Activated CD8-positive, alpha-beta T cell treated with anti-CD3 and anti-CD28 coated beads for 36 hours (primary cell): ENCODE data around the gene U2AF2. TPM values are rescaled to one million over a fixed set of nuclear protein-coding genes. Genes with fewer than 3 reads are reported as not detected.

Experiments used
- ATAC-seq: fragments of 200-7000 bp; cut with Tn5 transposase; one replicate; pipeline ENCODE4 v1.10.0; 2021; ENCODE audit warnings: mild to moderate bottlenecking, moderate library complexity
- CTCF ChIA-PET: fragments of 350-600 bp; sonication (Branson Sonifier 250); formaldehyde crosslinking; loops from one replicate; lab custom pipeline; 2021; ENCODE audit warnings: antibody characterized with exemption; lab: Charles Lee
- POLR2A ChIA-PET: fragments of 350-600 bp; sonication (Branson Sonifier 250); formaldehyde crosslinking; loops from one replicate; lab custom pipeline; 2021; ENCODE audit warnings: antibody characterized with exemption; lab: Charles Lee
- DNase-seq: peaks from one replicate; pipeline ENCODE4 v3.0.0-alpha.2; 2020
- H3K27ac Mint-ChIP-seq: one replicate; pipeline ENCODE4 v1.8.0; 2021; ENCODE audit warnings: mild to moderate bottlenecking, mixed read lengths
- H3K27me3 Mint-ChIP-seq: one replicate; pipeline ENCODE4 v1.8.0; 2021; ENCODE audit warnings: mixed read lengths
- H3K36me3 Mint-ChIP-seq: one replicate; pipeline ENCODE4 v1.8.0; 2021; ENCODE audit warnings: low read depth, mixed read lengths
- H3K4me1 Mint-ChIP-seq: one replicate; pipeline ENCODE4 v1.8.0; 2021; ENCODE audit warnings: low read depth, mixed read lengths
- H3K4me3 Mint-ChIP-seq: one replicate; pipeline ENCODE4 v1.8.0; 2021; ENCODE audit warnings: mild to moderate bottlenecking, moderate library complexity, mixed read lengths
- H3K9me3 Mint-ChIP-seq: one replicate; pipeline ENCODE4 v1.8.0; 2021; ENCODE audit warnings: mixed read lengths
- intact Hi-C: fragments of 100-400 bp; cut with micrococcal nuclease; formaldehyde crosslinking; loops from one replicate; pipeline ENCODE4 v1.10.0; 2022
- total RNA-seq, 2 experiments: library from RNA; stranded (reverse); gene quantifications; one replicate each; pipeline ENCODE4 v1.2.3, GENCODE V29; 2021
- TF ChIP-seq, protein P1 (sequence below): fragments of 200-600 bp; IDR thresholded peaks from one replicate; pipeline ENCODE4 v1.8.0; 2022; ENCODE audit warnings: antibody characterized with exemption, mild to moderate bottlenecking

Gene U2AF2
- total RNA-seq, 2 experiments from 2014 or later, result 304 to 306 TPM

DNA sequence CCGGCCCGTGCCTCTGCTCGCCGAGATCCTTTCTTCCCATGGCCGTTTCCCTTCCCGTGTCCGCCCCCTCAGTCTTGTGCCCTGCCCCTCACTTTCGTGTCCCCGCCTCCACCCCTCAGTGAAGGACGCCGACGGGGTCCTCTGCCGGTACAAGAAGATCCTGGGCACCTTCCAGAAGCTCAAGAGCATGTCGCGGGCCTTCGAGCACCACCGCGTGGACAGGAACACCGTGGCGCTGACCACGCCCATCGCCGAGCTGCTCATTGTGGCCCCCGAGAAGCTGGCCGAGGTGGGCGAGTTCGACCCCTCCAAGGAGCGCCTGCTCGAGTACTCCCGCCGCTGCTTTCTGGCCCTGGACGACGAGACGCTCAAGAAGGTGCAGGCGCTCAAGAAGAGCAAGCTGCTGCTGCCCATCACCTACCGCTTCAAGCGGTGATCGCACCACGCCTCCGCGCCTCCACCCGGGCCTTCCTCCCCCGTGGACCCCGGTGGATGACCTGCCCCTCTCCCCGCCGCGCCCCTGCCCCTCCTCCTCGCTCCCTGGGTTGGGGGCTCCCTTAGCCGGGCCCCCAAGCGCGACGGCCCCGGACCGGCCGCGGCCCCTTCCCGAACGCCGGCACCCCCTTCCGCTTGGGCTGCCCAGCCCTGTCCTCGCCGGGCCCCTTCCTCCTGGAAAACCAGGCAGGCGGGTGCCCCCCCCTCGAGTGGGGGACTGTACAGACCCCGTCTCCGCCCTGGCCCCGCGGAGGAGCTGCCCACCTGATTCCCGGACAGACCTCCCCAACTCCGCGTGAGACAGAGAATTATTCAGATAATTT is 2.3 kb upstream of the U2AF2 start:
- H3K27me3 Mint-ChIP-seq, result no peaks in the 10 kb centered on the region
- H3K27ac Mint-ChIP-seq, result no peak overlapping the region
- no peak for DNase-seq
- H3K36me3 Mint-ChIP-seq, result peaks cover 37% of the 10 kb centered on the region
- CTCF ChIA-PET, result interaction anchor here (0.8 to 3.4 kb wide), 9 partner anchors 8 to 393 kb away, joined by 3 to 45 read pairs (median 4); partner anchors contain the start of gene ZNF581
- TF ChIP-seq, protein P1, sequence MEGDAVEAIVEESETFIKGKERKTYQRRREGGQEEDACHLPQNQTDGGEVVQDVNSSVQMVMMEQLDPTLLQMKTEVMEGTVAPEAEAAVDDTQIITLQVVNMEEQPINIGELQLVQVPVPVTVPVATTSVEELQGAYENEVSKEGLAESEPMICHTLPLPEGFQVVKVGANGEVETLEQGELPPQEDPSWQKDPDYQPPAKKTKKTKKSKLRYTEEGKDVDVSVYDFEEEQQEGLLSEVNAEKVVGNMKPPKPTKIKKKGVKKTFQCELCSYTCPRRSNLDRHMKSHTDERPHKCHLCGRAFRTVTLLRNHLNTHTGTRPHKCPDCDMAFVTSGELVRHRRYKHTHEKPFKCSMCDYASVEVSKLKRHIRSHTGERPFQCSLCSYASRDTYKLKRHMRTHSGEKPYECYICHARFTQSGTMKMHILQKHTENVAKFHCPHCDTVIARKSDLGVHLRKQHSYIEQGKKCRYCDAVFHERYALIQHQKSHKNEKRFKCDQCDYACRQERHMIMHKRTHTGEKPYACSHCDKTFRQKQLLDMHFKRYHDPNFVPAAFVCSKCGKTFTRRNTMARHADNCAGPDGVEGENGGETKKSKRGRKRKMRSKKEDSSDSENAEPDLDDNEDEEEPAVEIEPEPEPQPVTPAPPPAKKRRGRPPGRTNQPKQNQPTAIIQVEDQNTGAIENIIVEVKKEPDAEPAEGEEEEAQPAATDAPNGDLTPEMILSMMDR, result no peak
- POLR2A ChIA-PET, result interaction anchor here (0.7 to 1.5 kb wide), 6 partner anchors 7 to 167 kb away, joined by 3 to 12 read pairs (median 4); partner anchors contain the start of gene ZNF581
- no peak for ATAC-seq
- H3K4me3 Mint-ChIP-seq, result peak overlapping the region; percentile 98
- H3K9me3 Mint-ChIP-seq, result no peaks in the 10 kb centered on the region
- peaks cover 36% of the 10 kb centered on the region for H3K4me1 Mint-ChIP-seq
- intact Hi-C loops, result loop anchor here (10.0 kb wide), 1 partner anchor 398 kb away; the partner anchor contains the start of gene PPP6R1

DNA sequence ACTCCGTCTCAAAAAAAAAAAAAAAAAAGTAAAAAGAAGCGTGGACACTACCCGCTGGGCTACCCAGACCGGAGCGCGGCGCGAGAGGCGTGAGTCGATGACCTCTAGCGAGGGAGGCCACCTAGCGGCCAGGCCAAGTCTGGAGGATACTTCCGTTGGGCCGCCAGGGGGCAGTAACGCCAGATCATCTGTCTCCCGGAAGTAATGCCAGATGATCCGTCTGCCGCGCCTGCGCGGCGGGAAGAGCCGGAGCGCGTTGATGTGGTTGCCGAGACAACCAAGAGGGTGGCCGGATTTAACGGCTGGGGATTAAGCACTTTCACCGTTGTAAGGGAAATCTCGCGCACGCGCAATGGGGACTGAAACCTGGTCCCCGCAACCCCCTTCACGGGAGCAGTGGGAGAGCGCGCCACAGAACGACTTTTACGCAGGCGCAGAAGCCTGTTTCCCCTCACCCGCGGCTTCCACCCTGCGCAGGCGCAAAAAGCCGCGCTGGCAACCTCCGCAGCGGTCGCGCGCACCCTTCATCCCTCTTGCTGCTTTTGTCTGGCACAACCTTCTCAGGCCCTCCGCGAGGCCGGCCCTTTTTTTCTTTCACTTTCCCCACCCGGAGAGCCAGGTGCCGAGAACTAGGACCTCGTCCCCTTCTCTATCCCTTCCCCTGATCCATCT is 1.0 kb upstream of the U2AF2 start:
- H3K4me3 Mint-ChIP-seq, result peak overlapping the region; percentile 98
- H3K9me3 Mint-ChIP-seq, result no peaks in the 10 kb centered on the region
- peaks cover 40% of the 10 kb centered on the region for H3K36me3 Mint-ChIP-seq
- peak; percentile 97 for DNase-seq
- ChIA-PET POLR2A (interaction anchor here (0.7 to 1.7 kb wide), 8 partner anchors 8 to 27 kb away, joined by 3 to 12 read pairs (median 4); partner anchors contain the start of gene ZNF581), CTCF (interaction anchor here (0.8 to 3.4 kb wide), 17 partner anchors 9 to 394 kb away, joined by 3 to 45 read pairs (median 6); partner anchors contain the start of genes FIZ1, ZNF524, ZNF581 and ZNF865)
- intact Hi-C loops, result loop anchor here (10.0 kb wide), 1 partner anchor 399 kb away; the partner anchor contains the start of gene PPP6R1
- H3K27me3 Mint-ChIP-seq, result no peaks in the 10 kb centered on the region
- TF ChIP-seq, protein P1, result peak; percentile 99
- peak; percentile 45 for ATAC-seq
- H3K27ac Mint-ChIP-seq, result peak overlapping the region; percentile 99
- H3K4me1 Mint-ChIP-seq, result peaks cover 42% of the 10 kb centered on the region

DNA sequence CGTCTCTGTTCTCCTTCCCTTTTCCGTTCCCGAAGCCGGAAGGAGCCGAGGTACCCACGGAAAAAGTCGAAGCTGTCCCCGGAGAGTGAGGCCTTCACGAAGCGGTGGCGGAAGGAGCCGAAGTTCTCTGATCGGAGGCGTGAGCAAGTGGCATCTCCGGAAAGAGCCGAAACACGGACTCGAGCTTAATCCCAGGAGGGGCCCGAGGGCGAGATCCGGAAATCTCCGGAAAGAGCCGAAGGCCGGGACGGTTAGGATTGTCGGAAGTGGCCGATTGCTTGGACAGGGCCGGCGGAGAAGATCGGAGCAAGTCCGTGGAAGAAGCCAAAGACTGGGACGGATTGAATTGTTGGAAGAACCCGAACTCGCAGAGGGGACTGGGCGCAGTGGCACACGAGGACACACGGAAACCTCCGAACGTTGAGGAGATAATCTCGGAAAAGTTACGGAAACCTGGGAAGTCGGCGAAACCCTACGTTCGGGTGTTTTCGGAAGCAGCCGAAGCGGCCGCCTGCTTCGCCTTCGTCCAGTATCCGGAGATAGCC is 440 bp upstream of the U2AF2 start:
- TF ChIP-seq, protein P1, result no peak
- Mint-ChIP-seq H3K27me3 (no peaks in the 10 kb centered on the region), H3K4me1 (peaks cover 39% of the 10 kb centered on the region), H3K4me3 (peak overlapping the region; percentile 98), H3K27ac (peak overlapping the region; percentile 99), H3K9me3 (no peaks in the 10 kb centered on the region), H3K36me3 (peaks cover 41% of the 10 kb centered on the region)
- ATAC-seq (peak; percentile 81), DNase-seq (peak; percentile 100)
- POLR2A ChIA-PET, result interaction anchor here (0.7 to 1.7 kb wide), 7 partner anchors 9 to 270 kb away, joined by 3 to 11 read pairs (median 4); partner anchors contain the start of genes TMEM238 and ZNF581
- CTCF ChIA-PET, result interaction anchor here (0.8 to 3.4 kb wide), 11 partner anchors 9 to 179 kb away, joined by 3 to 45 read pairs (median 7); partner anchors contain the start of genes FIZ1, ZNF524 and ZNF865
- intact Hi-C loops, result loop anchor here (10.0 kb wide), 1 partner anchor 400 kb away; the partner anchor contains the start of gene PPP6R1

DNA sequence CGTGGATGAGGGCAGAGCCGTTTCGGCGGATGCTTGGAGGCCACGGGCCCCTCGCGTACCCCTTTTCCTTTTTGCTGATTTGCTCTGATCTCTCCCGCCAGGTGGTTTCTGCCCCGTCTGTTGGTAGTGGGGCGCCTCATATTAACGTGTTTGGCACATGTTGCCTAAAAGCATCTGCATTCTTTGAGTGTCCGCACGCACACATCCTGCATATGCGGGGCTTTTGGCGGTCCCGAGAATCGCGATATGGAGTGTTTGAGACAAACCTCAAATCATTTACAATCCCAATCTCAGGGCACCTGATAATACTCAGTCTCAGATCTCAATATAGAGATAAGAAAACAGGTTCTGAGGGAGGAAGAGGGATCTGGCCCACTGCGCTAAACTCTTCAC is 809 bp downstream of the U2AF2 start:
- POLR2A ChIA-PET, result interaction anchor here (3.0 to 3.5 kb wide), 2 partner anchors 13 to 18 kb away, joined by 13 to 57 read pairs; no protein-coding TSS in a partner anchor
- H3K27ac Mint-ChIP-seq, result peak overlapping the region; percentile 99
- H3K36me3 Mint-ChIP-seq, result peaks cover 47% of the 10 kb centered on the region
- ATAC-seq (no peak), DNase-seq (no peak)
- CTCF ChIA-PET, result interaction anchor here (1.1 to 1.8 kb wide), 4 partner anchors 12 to 24 kb away, joined by 3 to 8 read pairs (median 4); no protein-coding TSS in a partner anchor
- H3K4me3 Mint-ChIP-seq, result peak overlapping the region; percentile 98
- H3K4me1 Mint-ChIP-seq, result peaks cover 35% of the 10 kb centered on the region
- intact Hi-C loops, result loop anchor here (10.0 kb wide), 1 partner anchor 401 kb away; the partner anchor contains the start of gene PPP6R1
- TF ChIP-seq, protein P1, result no peak
- H3K27me3 Mint-ChIP-seq, result no peaks in the 10 kb centered on the region
- H3K9me3 Mint-ChIP-seq, result no peaks in the 10 kb centered on the region
